Cardiac muscle cell (in vitro differentiated cells and primary cell): Measurements from ENCODE around the gene PEPD. TPM values are rescaled to one million over a fixed set of nuclear protein-coding genes. Genes with fewer than 3 reads are reported as not detected.

Experiments used
- DNase-seq, 2 donors: peaks; one replicate each; pipeline versions ENCODE4 v3.0.0 to v3.0.0-alpha.2; 2010 to 2017; ENCODE audit warnings: low read depth in 1 of 2, low spot score in 1 of 2
- H3K27ac ChIP-seq: fragments of 200-600 bp; sonication (generic); 2 replicates; pipeline ENCODE4 v1.5.1; 2016
- H3K27me3 ChIP-seq: fragments of 200-600 bp; sonication (generic); 2 replicates; pipeline ENCODE4 v1.6.0; 2016; ENCODE audit warnings: control low read depth
- H3K36me3 ChIP-seq: fragments of 200-600 bp; sonication (generic); 2 replicates; pipeline ENCODE4 v1.5.1; 2016; ENCODE audit warnings: control low read depth
- H3K4me1 ChIP-seq: fragments of 200-600 bp; sonication (generic); 2 replicates; pipeline ENCODE4 v1.8.1; 2017; ENCODE audit warnings: low read depth, mild to moderate bottlenecking, mixed run types
- H3K4me3 ChIP-seq: fragments of 200-600 bp; sonication (generic); 2 replicates; pipeline ENCODE4 v1.5.1; 2016; ENCODE audit warnings: mild to moderate bottlenecking
- H3K9me3 ChIP-seq: fragments of 200-600 bp; sonication (generic); 2 replicates; pipeline ENCODE4 v1.5.1; 2017; ENCODE audit warnings: low read depth, mild to moderate bottlenecking, control low read depth
- polyA plus RNA-seq: library from polyadenylated mRNA; unstranded; fragments of >200 nt; fragmentation: Nextera tagmentation; extraction: Ambion mirVana; gene quantifications from 2 replicates; pipeline ENCODE4 v1.2.1, GENCODE V29; 2016
- total RNA-seq: library from RNA; depleted of rRNA; stranded (reverse); fragments of >200 nt; gene quantifications from 2 replicates; pipeline ENCODE4 v1.2.3, GENCODE V29; 2016
- TF ChIP-seq, protein P1 (sequence below): IDR thresholded peaks from 2 replicates; pipeline ENCODE4 v1.5.1; 2012; ENCODE audit warnings: low read depth, mild to moderate bottlenecking, low read length

The PEPD gene
- total and polyA plus RNA-seq, 2 experiments from 2014 or later: 40.3 to 80.6 TPM

DNA sequence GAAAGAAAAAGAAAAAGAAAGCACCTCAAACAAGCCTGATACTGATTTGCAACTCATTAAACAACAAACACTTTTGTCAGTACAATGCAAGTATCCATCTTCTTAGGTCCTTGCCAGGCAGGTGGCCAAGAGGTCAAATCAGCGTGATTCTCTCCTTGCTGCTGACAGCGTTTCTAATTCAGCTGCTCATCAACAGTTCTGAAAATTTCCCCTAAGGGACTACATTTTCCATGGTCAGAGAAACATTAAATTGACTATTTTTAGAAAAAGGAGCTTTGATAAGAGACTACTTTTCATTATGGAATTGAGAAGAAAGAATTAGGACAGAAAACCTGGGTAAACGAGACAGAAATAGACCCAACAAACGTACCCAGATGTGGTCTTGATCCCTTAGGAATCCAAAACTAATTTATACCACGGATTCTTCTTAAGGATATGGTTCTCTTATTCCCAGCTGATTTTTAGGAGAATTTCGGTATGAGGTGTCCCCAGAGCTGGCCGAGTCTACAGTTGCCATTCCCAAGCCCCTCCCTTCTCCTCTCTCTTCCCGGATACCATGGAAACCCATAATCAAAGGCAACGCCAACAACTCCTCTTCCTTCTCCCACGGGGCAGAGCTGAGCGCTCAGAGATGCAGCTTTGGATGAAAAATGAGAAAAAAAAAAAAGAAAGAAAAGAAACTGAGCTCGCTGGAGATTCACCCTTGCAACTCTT is 177.6 kb downstream of the PEPD start:
- TF ChIP-seq, protein P1, sequence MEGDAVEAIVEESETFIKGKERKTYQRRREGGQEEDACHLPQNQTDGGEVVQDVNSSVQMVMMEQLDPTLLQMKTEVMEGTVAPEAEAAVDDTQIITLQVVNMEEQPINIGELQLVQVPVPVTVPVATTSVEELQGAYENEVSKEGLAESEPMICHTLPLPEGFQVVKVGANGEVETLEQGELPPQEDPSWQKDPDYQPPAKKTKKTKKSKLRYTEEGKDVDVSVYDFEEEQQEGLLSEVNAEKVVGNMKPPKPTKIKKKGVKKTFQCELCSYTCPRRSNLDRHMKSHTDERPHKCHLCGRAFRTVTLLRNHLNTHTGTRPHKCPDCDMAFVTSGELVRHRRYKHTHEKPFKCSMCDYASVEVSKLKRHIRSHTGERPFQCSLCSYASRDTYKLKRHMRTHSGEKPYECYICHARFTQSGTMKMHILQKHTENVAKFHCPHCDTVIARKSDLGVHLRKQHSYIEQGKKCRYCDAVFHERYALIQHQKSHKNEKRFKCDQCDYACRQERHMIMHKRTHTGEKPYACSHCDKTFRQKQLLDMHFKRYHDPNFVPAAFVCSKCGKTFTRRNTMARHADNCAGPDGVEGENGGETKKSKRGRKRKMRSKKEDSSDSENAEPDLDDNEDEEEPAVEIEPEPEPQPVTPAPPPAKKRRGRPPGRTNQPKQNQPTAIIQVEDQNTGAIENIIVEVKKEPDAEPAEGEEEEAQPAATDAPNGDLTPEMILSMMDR: no peak
- H3K9me3 ChIP-seq: no peaks in the 10 kb centered on the region
- H3K27ac ChIP-seq: no peak overlapping the region
- no peak overlapping the region for H3K4me3 ChIP-seq
- no peaks in the 10 kb centered on the region for H3K36me3 ChIP-seq
- DNase-seq: peak in 1 of 2 donors; percentile 27
- peaks cover 39% of the 10 kb centered on the region for H3K27me3 ChIP-seq
- no peaks in the 10 kb centered on the region for H3K4me1 ChIP-seq

DNA sequence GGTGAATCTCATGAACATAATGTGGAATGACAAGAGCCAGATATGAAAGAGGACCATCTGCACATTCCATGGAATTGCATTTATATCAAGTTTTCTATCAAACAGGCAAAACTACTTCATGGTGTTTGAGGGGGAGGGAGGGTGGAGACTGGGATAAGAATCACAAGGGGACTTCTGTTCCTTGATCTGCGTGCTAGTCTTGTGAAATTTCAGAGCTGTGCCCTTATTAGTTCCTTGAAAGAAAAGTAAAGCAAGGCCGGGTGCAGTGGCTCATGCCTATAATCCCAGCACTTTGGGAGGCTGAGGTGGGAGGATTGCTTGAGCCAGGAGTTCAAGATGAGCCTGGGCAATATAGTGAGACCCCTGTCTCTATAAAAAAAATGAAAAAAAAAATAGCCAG is 178.3 kb downstream of the PEPD start:
- H3K4me3 ChIP-seq: no peak overlapping the region
- TF ChIP-seq, protein P1: no peak
- H3K27me3 ChIP-seq: peaks cover 39% of the 10 kb centered on the region
- no peak for DNase-seq
- no peak overlapping the region for H3K27ac ChIP-seq
- no peaks in the 10 kb centered on the region for H3K9me3 ChIP-seq
- H3K4me1 ChIP-seq: no peaks in the 10 kb centered on the region
- no peaks in the 10 kb centered on the region for H3K36me3 ChIP-seq

DNA sequence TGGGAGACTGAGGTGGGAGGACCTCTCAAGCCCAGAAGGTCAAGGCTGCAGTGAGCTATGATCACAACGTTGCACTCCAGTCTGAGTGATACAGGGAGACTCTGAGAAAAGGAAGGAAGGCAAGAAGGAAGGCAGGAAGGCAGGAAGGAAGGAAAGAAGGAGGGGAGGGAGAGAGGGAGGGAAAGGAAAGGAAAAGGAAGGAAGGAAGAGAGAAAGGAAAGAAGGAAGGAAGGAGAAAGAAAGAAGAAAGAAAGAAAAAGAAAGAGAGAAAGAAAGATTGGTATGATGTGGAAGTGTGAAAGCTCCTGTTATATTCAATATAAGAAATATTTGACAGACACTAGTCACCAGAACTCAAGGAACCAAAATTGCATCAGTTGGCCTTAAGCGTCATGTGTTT is 180.6 kb downstream of the PEPD start:
- no peaks in the 10 kb centered on the region for H3K4me1 ChIP-seq
- DNase-seq: no peak
- peaks cover 39% of the 10 kb centered on the region for H3K27me3 ChIP-seq
- H3K36me3 ChIP-seq: no peaks in the 10 kb centered on the region
- H3K4me3 ChIP-seq: no peak overlapping the region
- no peaks in the 10 kb centered on the region for H3K9me3 ChIP-seq
- TF ChIP-seq, protein P1: no peak
- no peak overlapping the region for H3K27ac ChIP-seq

DNA sequence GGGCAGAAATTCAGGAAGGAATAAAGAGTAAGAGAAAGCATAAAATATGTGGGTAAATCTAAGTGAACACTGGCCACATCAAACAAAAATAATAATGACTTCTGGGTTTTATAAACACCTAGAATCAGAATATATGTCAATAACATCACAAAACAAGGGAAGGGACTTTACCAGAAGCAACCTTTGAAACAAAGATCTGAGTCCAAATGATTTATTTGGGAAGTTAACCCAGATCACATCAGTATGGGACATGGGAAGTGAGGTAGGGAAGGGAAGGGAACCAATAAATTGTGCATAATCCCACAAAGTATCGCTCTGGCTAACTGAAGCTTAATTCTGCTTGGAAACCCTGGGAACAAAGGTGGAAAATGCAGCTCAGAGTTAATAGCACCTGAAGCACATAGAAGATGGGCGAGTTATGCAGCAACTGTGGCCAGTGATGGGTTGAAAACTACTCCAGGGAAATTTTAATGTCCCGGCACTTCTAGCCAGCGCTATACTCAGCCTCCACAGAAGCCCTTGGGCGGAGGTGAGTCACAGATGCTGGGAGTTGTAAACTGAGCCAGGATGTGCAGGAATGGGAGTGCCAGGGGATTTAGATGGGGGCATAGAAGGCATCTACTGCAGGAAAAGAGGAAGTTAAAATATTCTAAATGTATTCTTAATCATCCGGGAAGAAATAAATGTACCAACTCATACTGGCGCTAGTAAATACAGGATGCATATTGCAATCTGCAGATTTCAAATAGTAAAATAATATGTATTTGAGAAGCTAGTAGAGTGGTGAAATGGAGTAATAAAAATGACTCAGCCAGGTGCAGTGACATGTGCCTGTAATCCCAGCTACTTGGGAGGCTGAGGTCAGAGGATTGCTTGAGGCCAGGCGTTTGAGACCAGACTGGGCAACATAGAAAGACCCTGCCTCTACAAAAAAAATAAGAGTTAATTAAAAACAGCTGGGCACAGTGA is 182.3 kb downstream of the PEPD start:
- DNase-seq: no peak
- no peaks in the 10 kb centered on the region for H3K36me3 ChIP-seq
- no peak overlapping the region for H3K27ac ChIP-seq
- H3K4me3 ChIP-seq: no peak overlapping the region
- H3K9me3 ChIP-seq: no peaks in the 10 kb centered on the region
- TF ChIP-seq, protein P1: no peak
- H3K27me3 ChIP-seq: peaks cover 25% of the 10 kb centered on the region
- no peaks in the 10 kb centered on the region for H3K4me1 ChIP-seq

Other genes starting within 250 kb of the PEPD start
- gene CEBPA, start 219.3 kb downstream of the PEPD start, total RNA-seq: 6.2 and 6.7 TPM in 2 replicates
- gene CEBPA, start 219.3 kb downstream of the PEPD start, polyA plus RNA-seq: 2.4 and 3.2 TPM in 2 replicates
- 21.1 and 22.3 TPM in 2 replicates for gene CEBPG, start 148.1 kb downstream of the PEPD start, total RNA-seq
- 17.4 and 22.9 TPM in 2 replicates for gene CEBPG, start 148.1 kb downstream of the PEPD start, polyA plus RNA-seq
- 0.85 and 0.89 TPM in 2 replicates for gene CHST8, start 100.2 kb upstream of the PEPD start, total RNA-seq
- 0.12 and 0.84 TPM in 2 replicates for gene CHST8, start 100.2 kb upstream of the PEPD start, polyA plus RNA-seq